ENCODE results near the gene METTL9. TPM values are rescaled to one million over a fixed set of nuclear protein-coding genes. Genes with fewer than 3 reads are reported as not detected.

METTL9 gene
- 93.5 to 102 TPM (median 96.8 TPM) in 5 replicates for total RNA-seq (2022; extraction: Qiagen RNA extraction)

DNA sequence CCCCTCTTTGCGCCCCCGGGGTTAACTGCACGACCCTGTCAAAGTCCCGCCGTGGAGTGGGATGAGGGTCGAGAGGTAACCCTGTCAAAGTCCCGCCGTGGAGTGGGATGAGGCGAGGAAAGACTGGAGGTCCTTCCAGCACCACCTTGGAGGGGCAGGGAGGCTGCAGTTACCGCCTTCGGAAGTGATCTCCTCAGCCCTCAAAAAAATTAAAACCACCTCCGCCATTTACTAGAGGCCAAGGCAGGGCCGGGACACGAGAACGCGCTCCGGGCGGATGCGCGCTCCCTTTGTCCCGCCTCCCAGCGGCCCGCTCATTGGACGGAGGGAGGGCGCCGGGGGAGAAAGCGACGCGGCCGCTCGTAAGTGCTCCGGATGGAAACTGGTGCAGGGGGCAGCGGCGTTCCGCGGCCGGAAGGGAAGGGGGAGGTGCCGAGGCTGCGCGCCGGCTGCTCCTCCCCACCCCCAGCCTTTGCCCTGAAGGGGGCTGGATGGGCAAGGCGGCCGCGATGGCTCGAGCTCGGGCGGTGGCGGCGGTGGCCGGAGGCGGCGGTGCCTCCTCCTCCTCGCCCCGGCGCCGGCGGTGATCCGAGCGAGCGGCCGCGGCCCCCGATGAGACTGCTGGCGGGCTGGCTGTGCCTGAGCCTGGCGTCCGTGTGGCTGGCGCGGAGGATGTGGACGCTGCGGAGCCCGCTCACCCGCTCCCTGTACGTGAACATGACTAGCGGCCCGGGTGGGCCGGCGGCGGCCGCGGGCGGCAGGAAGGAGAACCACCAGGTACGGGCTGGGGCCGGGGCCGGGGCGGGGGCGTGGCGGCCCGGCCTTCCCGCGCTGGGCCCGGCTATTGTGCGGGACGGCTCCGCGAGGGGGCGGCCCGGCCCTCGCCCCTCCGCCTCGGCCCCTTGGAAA, at the start of gene METTL9:
Gene METTL9 (plus strand): TSS at position 456 of the 909 bp plus-strand sequence. CDS start 157 bp downstream, at position 613.

DNA sequence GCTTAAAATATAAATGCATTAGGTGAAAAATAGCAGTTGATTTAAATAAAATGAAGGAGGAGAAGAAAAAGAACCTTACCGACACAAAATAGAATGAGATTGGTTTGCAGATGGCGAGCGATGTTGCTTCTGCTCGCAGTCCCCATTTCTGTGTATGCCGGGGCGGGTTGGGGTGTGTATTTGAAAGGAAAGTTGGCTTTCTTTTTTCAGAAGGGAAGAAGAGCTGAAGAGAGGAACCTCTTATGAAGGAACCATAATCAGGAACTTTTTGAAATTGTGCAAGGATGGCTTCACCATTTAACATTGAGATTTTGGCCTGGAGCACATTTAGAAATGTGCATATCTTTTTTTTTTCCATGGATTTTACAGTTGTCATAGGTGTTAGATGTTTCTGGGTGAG, 53.1 kb downstream of the METTL9 start, which contains the start of gene IGSF6:
Gene IGSF6 (minus strand): TSS at position 156 of the 400 bp plus-strand sequence. CDS start 10 bp downstream, at position 146.

DNA sequence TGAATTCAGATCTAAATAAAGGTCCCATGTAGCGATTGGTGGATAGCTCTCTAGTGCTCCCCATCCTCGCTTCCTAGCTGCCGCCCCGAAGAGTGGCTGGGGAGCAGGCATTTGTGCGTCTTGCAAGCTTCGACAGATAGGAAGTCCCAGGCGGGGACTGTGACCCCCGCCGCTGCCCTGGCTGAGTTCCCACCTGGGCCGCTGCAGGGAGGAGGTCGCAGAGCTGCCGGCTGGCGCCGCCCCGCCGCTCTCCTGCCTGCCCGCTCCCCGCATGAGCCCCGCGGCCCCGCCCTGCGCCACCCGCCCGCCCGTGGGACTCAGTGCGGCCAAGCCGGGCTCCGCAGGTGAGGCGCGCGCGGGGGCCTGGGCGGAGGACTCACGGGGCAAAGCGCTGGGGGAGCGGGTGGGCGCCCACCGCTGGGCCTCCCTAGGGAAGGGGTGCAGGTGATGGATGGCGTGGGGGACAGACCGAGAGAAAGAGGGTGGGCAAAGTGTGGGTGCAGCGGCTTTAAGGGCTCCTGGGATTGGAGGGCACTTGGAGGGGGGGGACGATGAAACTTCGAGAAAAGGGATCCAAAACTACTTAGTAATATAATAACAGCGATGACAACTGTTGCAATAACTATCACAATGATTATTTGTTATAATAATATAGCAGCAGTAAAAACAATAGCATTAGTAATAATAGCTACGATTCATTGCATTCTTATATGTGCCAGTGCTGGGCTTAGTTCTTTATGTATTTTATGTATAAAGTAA, 64.7 kb downstream of the METTL9 start, which contains the start of gene OTOA:
Gene OTOA (plus strand): TSS at position 80 of the 759 bp plus-strand sequence. CDS start 14,547 bp downstream, outside the sequence.

Other genes with a start within 250 kb of the METTL9 start
- not detected in 5 replicates for gene IGSF6, start 53.0 kb downstream of the METTL9 start, total RNA-seq (2022; extraction: Qiagen RNA extraction)
- 0.06 to 0.10 TPM (median 0.06 TPM) in 4 of 5 replicates, not detected in the other for gene OTOA, start 64.4 kb downstream of the METTL9 start, total RNA-seq (2022; extraction: Qiagen RNA extraction)